HEK293 (cell line): ENCODE data around the gene GCNT2.

Experiments used
- ZNF530 ChIP-seq: fragments of 450-650 bp; formaldehyde crosslinking; IDR thresholded peaks from 2 replicates; pipeline ENCODE4 v1.5.1; 2016; ENCODE audit warnings: low read depth, missing biosample characterization, missing genetic modification characterization
- TF ChIP-seq, protein P1 (sequence below): fragments of 450-650 bp; formaldehyde crosslinking; IDR thresholded peaks from 2 replicates; pipeline ENCODE4 v1.5.1; 2016; ENCODE audit warnings: missing biosample characterization, missing genetic modification characterization

- TF ChIP-seq, protein P1, sequence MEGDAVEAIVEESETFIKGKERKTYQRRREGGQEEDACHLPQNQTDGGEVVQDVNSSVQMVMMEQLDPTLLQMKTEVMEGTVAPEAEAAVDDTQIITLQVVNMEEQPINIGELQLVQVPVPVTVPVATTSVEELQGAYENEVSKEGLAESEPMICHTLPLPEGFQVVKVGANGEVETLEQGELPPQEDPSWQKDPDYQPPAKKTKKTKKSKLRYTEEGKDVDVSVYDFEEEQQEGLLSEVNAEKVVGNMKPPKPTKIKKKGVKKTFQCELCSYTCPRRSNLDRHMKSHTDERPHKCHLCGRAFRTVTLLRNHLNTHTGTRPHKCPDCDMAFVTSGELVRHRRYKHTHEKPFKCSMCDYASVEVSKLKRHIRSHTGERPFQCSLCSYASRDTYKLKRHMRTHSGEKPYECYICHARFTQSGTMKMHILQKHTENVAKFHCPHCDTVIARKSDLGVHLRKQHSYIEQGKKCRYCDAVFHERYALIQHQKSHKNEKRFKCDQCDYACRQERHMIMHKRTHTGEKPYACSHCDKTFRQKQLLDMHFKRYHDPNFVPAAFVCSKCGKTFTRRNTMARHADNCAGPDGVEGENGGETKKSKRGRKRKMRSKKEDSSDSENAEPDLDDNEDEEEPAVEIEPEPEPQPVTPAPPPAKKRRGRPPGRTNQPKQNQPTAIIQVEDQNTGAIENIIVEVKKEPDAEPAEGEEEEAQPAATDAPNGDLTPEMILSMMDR (tag by site-specific recombination), result no peak
- no peak for TF ChIP-seq ZNF530 (tag by site-specific recombination)
Observed at GRCh38 chr6:10565913-10566312, 44.8 kb downstream of the GCNT2 start.
